Stomach (tissue), 9 donors: ENCODE measurements around the gene RIC1. TPM values are rescaled to one million over a fixed set of nuclear protein-coding genes. Genes with fewer than 3 reads are reported as not detected.

Experiments used
- DNase-seq, 2 donors: peaks; one replicate each; pipeline versions ENCODE4 v3.0.0 to v3.0.0-alpha.2; 2013 to 2019
- H3K27ac ChIP-seq, 5 donors: fragments of 200-600 bp in 4 of 5; sonication (generic) in 4 of 5; one replicate each; pipeline ENCODE4 v1.5.1; 2013 to 2019; ENCODE audit warnings: mild to moderate bottlenecking in 1 of 5, moderate library complexity in 1 of 5
- H3K27me3 ChIP-seq, 3 donors: fragments of 200-600 bp; sonication (generic); one replicate each; pipeline ENCODE4 v1.5.1; 2017 to 2019; ENCODE audit warnings: mixed run types in 1 of 3
- H3K36me3 ChIP-seq, 4 donors: fragments of 200-600 bp; sonication (generic); 1 replicate in 3 of 4; 2 replicates in 1 of 4; pipeline ENCODE4 v1.5.1; 2016 to 2019
- H3K4me1 ChIP-seq, 4 donors: fragments of 200-600 bp; sonication (generic); one replicate each; pipeline ENCODE4 v1.5.1; 2016 to 2019
- H3K4me3 ChIP-seq, 4 donors: fragments of 200-600 bp; sonication (generic) in 3 of 4; one replicate each; pipeline ENCODE4 v1.5.1; 2016 to 2019; ENCODE audit warnings: mild to moderate bottlenecking in 1 of 4
- H3K9me3 ChIP-seq, 4 donors: fragments of 200-600 bp; sonication (generic); one replicate each; pipeline ENCODE4 v1.5.1; 2016 to 2019
- EP300 ChIP-seq: sonication (generic); formaldehyde crosslinking; IDR thresholded peaks from one replicate; pipeline ENCODE4 v1.6.1; 2017; ENCODE audit warnings: antibody characterized with exemption
- POLR2A ChIP-seq, 4 donors: fragments of 450-650 bp; IDR thresholded peaks; one replicate each; pipeline ENCODE4 v1.6.1; 2016; ENCODE audit warnings: antibody characterized with exemption in 4 of 4, control low read depth in 2 of 4, mild to moderate bottlenecking in 1 of 4, moderate library complexity in 1 of 4
- POLR2AphosphoS5 ChIP-seq, 3 donors: sonication (generic); formaldehyde crosslinking; IDR thresholded peaks; one replicate each; pipeline ENCODE4 v1.6.1; 2016; ENCODE audit warnings: antibody characterized with exemption in 3 of 3
- WGBS, 5 donors: extraction: QIAGEN DNeasy Blood & Tissue Kit in 3 of 5; methylation state at CpG; one replicate each; pipeline versions ENCODE4 v1.1.5 to v1.1.7; 2013 to 2018; 5-methylcytosine and 5-hydroxymethylcytosine counted together
- intact Hi-C: fragments of 100-400 bp; cut with DNase I; formaldehyde crosslinking; loops from one replicate; pipeline ENCODE4 v1.15.1; 2023; ENCODE audit warnings: low total_unique reads
- polyA plus RNA-seq, 3 donors: library from polyadenylated mRNA; stranded (reverse); fragments of 200-250 nt; gene quantifications; one replicate each; pipeline ENCODE4 v1.2.3, GENCODE V29; 2013
- total RNA-seq, 5 donors: library from RNA; depleted of rRNA; stranded (reverse); fragments of >200 nt; gene quantifications; one replicate each; pipeline versions ENCODE4 v1.1.0 to v1.2.3, GENCODE V29; 2014 to 2016
- TF ChIP-seq, protein P1 (sequence below), 7 experiments: fragments of 450-650 bp in 4 of 7; fragments of 200-600 bp in 3 of 7; sonication (generic) in 3 of 7; IDR thresholded peaks; one replicate each; pipeline ENCODE4 v1.5.1; 2016 to 2019; ENCODE audit warnings: antibody characterized with exemption in 7 of 7, control low read depth in 2 of 7, mild to moderate bottlenecking in 1 of 7
- donor health status: healthy with polysubstance abuse.
- donor health status: Bipolar disorder and iron deficiency.
- donor health status: healthy.

The RIC1 gene
- total and polyA plus RNA-seq, 8 donors: 3.2 to 67.9 (median 10.8) TPM

DNA sequence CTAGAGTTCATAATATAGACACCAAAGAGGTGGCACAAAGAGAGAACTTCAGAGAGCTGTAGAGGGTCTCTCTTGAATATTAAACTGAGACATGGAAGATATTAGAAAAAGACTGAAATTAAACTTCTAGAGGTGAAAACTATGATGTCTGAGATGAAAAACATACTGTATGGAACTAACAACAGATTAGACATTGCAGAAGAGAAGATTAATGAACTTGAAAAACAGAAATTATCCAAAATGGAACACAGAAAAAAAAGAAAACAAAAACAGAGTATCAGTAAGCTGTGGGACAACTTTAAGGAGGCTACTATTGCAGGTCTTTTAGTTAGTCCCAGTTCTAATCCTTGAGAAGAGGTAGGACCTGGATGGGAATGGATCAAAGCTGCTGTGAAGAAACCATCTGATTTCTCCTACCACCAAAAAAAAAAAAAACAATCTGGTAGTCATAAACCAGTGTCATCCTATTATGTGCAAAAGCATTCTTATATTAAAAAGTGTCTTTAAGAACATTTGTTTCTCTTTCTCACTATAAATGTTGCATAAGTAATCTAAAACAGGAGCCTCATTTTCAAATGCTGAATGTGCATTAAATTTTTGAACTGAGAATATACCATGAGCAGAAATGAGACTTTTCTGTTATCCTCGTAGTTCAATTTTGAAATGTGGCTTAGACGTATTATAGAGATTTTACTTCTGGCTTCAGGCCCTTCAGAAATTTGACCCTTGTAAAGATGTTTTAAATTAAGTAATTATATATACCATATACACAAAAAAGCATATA lies 107.8 kb downstream of the RIC1 start:
- intact Hi-C loops: no loop called here
- Histone ChIP-seq H3K9me3 (no peaks in the 10 kb centered on the region), H3K27ac (no peak overlapping the region), H3K36me3 (peaks cover 0 to 57% (median 50%) of the 10 kb centered on the region in 4 donors), H3K4me3 (no peak overlapping the region), H3K4me1 (no peaks in the 10 kb centered on the region), H3K27me3 (no peaks in the 10 kb centered on the region)
- 50 to 68% (median 51%) methylated on average over 2 of the region's 2 CpGs for WGBS, 5 donors
- no peak for DNase-seq
- TF ChIP-seq, protein P1, sequence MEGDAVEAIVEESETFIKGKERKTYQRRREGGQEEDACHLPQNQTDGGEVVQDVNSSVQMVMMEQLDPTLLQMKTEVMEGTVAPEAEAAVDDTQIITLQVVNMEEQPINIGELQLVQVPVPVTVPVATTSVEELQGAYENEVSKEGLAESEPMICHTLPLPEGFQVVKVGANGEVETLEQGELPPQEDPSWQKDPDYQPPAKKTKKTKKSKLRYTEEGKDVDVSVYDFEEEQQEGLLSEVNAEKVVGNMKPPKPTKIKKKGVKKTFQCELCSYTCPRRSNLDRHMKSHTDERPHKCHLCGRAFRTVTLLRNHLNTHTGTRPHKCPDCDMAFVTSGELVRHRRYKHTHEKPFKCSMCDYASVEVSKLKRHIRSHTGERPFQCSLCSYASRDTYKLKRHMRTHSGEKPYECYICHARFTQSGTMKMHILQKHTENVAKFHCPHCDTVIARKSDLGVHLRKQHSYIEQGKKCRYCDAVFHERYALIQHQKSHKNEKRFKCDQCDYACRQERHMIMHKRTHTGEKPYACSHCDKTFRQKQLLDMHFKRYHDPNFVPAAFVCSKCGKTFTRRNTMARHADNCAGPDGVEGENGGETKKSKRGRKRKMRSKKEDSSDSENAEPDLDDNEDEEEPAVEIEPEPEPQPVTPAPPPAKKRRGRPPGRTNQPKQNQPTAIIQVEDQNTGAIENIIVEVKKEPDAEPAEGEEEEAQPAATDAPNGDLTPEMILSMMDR (IDR thresholded peaks at IDR 0.05): no peak
- TF ChIP-seq POLR2A (IDR thresholded peaks at IDR 0.05) (no peak), EP300 (no peak), POLR2AphosphoS5 (IDR thresholded peaks at IDR 0.05) (no peak)

DNA sequence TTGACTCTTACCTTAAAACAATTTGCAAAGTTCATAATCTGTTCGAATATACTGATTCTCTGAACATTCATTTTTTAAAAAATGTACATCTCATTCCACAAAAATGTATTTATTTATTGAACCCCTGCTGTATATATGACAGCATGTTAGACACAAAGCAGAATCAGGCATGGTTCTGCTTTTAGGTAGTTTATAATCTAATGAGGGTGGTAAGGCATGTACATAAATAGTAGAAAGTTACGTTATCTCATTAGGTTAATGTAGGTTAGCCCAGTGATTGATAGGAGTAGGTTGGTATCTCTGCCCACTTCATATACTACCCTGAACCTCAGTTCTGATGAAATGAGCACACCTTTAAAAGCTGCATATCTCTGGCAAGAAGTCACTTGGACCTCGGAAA lies 114.2 kb downstream of the RIC1 start:
- no peak for DNase-seq
- peaks cover 5 to 82% (median 79%) of the 10 kb centered on the region in 4 donors for H3K36me3 ChIP-seq
- H3K27ac ChIP-seq: no peak overlapping the region
- H3K4me1 ChIP-seq: peaks cover 0 to 5% (median 0%) of the 10 kb centered on the region in 4 donors
- TF ChIP-seq EP300 (no peak), POLR2A (IDR thresholded peaks at IDR 0.05) (no peak), POLR2AphosphoS5 (IDR thresholded peaks at IDR 0.05) (no peak)
- TF ChIP-seq, protein P1 (IDR thresholded peaks at IDR 0.05): no peak
- 92 to 95% (median 94%) methylated on average over 3 of the region's 3 CpGs for WGBS, 5 donors
- no peaks in the 10 kb centered on the region for H3K27me3 ChIP-seq
- no peaks in the 10 kb centered on the region for H3K9me3 ChIP-seq
- H3K4me3 ChIP-seq: no peak overlapping the region
- intact Hi-C loops: no loop called here

DNA sequence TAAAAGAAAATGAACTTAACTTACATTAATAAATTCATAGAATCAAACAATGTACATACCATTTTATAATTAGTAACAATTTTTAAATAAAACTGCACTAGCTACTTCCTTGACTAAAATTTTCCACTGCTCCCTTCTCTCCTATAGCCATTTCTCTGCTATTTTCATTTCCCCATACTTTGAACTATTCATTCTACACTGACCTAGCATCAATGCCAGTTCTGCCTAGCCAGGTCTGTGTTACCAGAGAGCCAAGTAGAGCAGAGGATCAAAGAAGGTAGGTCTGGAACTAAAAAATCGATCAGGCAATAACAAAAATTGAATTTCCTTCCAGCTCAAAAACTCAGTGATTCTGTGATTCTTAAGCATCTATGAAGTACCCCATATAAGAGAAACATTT lies 119.5 kb downstream of the RIC1 start:
- peaks cover 5 to 83% (median 83%) of the 10 kb centered on the region in 4 donors for H3K36me3 ChIP-seq
- intact Hi-C loops: no loop called here
- H3K4me1 ChIP-seq: no peaks in the 10 kb centered on the region
- H3K9me3 ChIP-seq: no peaks in the 10 kb centered on the region
- no peak for TF ChIP-seq POLR2AphosphoS5 (IDR thresholded peaks at IDR 0.05)
- no peak for TF ChIP-seq EP300
- no peak for TF ChIP-seq POLR2A (IDR thresholded peaks at IDR 0.05)
- TF ChIP-seq, protein P1 (IDR thresholded peaks at IDR 0.05): no peak
- no peaks in the 10 kb centered on the region for H3K27me3 ChIP-seq
- H3K4me3 ChIP-seq: no peak overlapping the region
- WGBS, 5 donors: 87 to 100% (median 95%) methylated on average over 1 of the region's 1 CpG
- DNase-seq: no peak
- H3K27ac ChIP-seq: no peak overlapping the region

DNA sequence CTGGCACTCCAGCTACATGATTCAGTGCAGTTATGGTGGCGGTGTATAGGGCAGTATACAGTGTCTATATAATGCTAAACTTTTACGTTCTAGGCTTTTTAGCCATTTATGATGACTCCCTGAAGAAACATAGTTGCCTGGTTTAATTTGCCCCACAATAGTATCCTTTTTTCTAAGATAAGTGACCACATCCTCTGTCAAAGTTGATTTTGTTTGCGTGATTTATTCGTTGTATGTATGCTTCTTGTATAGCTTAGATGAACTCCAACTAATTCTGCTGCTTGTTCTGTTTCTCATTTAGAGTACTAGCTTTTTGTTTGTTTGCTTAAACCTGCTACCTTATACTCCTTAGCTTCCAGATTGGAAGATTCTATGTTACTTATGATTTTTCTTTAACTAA lies 120.4 kb downstream of the RIC1 start:
- Histone ChIP-seq H3K27ac (no peak overlapping the region), H3K36me3 (peaks cover 5 to 82% (median 81%) of the 10 kb centered on the region in 4 donors), H3K9me3 (no peaks in the 10 kb centered on the region), H3K4me3 (no peak overlapping the region), H3K4me1 (no peaks in the 10 kb centered on the region), H3K27me3 (no peaks in the 10 kb centered on the region)
- DNase-seq: no peak
- intact Hi-C loops: no loop called here
- WGBS, 5 donors: 80 to 95% (median 92%) methylated on average over 4 of the region's 4 CpGs
- no peak for TF ChIP-seq POLR2AphosphoS5 (IDR thresholded peaks at IDR 0.05)
- TF ChIP-seq, protein P1 (IDR thresholded peaks at IDR 0.05): no peak
- TF ChIP-seq POLR2A (IDR thresholded peaks at IDR 0.05): no peak
- TF ChIP-seq EP300: no peak
